ENCODE data around the gene CISD1.

Gene CISD1

DNA sequence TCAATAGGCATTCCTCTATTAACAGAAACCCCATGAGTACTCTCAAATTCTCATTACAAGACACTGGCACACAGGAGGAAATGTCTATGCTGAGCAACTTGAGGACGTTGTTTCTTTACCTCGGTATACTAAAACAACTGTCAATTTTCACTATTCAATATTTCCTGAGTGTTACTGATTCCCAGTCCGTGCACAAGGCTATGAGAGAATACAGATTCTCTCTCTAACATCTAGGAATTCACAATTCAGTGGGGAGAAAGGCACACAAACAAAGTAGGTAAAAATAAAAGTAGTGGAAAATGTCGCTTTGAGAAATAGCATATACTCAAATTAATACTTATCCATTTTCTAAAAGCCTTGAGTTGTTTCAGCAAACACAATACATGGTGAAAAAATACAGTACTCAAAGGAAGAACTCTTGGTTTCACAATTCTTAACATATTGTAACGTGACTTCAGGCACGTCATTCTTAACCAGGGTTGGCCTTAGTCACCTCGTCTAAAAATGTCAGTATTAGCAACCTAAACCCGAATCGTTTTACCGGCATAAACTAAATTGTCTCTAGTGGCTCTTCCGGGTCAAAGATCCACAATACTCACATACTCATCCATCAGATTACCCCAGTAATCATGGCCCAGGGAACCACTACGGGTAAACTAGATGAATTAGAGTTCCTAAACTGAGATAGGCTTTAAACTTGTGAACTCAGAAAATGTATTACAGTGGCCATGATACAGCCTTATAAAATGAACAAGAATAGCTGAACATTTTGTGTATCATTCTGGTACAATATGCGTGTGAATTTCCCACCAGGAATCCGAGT lies 2.7 kb upstream of the CISD1 start:
- DNase-seq, result no peak

DNA sequence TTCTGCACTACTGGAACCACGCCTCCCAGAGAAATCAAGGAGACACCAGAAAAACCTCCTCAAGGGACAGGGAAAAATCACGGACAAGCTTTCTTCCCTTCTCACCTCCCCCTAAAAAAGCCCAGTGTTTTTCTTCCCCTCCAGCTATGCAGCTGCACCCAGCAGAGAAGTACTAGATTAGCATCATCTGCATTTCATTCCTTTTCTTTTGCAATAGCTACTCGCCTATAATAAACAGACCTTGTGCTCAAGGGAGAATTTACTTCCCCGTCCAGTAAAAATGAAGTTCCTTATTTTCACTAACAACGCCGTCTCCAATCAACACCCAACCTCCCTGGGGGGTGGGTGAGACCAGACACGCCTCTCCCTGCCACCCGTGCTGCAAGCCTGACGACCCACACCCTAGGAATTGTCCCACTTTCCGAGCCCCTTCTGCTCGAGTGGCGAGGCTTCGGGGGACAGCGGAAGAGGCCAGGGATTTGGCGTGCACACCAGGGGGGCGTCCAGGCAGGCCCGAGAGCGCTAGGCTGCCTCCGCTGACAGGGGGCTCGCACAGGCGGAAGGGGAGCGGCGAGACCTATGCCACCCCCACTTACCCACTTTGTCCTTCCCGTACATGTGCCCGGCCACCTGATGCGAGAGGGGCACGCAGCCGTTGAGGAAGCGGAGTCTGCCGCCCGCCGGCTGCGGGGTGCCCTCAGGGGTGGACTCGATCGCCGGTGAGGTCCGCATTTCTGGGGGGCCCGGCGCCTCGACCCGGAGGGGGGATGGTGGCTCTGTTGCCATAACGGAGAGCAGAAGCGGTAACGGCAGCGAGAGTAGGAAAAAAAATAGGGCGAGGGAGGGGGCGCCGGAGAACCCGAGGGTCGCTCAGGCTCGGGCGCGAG lies 1.9 kb upstream of the CISD1 start:
- peak; percentile 74 for DNase-seq

DNA sequence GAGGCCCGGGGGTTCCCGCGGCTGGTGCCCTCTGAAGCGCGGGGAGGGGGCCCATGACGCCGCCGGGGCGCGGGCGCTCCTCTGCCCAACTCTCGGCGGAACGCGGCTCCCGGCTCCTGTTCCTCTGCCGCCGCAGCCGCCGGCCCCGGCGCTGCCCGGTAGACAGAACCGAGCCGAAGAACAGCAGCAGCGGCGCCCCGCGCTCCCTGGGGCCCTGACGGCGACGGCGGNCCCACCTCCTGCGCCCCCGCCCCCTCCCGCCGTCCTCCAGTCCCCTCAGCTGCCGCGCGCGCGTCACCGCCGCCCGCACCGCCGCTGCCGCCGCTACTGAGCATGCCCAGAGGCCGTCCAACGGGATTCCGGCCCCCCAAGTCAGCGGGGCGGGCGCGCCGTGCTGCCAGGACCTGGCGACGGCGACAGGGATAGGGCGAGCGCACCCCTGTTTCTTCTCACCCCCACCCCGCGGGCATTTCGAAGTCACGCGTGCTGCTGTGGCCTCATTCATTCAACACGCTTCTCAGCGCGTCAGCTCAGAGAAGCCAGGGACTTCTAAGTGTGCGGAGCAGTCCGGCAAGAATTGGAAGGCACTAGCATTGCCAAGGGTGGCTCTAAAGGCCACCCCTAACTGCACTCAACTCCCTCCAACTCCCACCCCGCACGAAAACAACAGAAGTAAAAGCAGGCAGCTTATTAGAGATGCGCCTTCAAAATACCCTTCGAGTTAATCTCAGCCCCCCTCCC lies 1.1 kb upstream of the CISD1 start, which contains the start of gene IPMK:
Gene IPMK (minus strand): TSS at position 182 of the 741 bp plus-strand sequence. CDS start 283 bp downstream, outside the sequence.
- DNase-seq, result peak; percentile 96

DNA sequence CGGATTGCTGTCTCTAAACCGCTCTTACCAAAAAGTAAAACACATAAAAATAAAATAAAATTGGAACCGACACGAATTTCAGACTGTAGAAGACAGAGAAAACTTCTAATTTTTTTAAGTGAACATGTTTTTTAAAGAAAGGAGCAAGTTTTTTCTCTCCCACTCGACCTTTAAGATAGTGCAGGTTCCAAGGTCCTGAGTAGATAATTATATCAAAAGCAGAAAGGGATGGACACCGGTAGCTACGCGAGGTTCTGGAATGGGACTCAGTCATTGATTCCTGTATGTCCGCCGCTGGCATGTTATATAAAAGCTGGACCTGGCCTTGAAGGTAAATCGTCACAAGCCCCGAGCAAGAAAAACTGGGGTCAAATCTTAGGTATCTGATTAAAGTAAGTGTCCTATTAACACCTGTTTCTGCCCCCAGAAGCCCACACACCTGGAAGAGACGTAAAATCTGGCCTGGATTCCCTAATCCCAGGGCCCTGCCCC lies 462 bp upstream of the CISD1 start:
- no peak for DNase-seq

DNA sequence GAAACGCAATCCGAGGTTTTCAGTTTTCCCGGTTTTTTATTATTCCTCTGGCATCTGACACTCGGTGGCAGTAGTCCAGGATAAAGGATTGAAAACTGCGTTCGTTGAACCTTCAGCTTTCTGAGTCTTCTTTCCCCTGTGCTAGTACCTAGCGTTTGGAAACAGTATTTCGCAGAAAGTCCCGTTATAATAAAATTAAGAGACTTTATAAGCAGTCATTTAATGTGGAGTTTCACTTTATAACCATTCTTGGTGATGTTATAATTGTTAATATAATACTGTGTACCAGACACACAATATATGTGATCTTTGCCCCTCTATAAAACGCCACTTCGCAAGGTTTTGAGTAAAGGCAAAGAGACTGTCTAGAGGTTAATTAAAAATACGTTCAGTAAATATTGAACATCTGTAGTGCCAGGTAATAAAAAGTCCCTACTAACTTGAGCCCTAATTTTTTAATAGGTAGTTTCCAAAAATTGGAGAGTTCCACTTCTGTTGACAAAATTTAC lies 874 bp downstream of the CISD1 start:
- no peak for DNase-seq

DNA sequence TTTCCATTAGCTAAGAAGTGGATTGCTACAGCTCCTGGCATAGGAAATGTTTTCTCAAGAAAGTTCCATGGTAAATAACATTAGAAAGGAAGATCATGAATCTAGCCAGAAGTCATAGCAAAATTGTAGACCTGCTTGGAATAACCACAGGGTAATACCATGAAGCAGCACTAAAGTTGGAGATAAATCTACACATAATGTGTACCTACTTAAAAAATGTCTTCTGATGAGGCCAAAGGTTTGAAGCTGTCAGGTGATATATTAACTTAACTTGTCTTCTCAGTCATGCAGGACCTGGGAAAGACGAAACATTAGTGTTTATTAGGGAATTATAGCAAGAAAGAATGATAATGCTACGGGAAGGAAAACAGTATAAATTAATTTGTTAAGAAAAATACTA lies 6.3 kb downstream of the CISD1 start:
- no peak for DNase-seq

DNA sequence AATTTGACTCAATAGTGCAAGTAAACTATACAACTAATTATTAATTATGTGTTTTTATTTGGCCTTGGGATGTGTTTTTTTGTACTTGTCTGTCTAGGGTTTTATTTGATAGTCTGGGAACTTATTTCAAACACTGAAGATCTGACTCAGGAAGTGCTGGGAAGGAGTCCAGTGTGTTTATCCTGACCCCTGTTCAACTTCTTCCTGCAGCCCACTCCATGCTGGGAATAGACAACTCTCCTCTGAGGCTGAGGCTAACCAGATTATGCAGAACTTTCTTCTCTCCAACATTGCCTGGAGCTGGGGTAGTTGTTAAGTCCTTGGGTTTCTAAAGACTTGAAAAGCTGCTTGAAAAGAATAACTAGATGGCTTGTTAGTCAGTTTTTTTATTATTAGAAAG lies 6.9 kb downstream of the CISD1 start:
- no peak for DNase-seq

DNA sequence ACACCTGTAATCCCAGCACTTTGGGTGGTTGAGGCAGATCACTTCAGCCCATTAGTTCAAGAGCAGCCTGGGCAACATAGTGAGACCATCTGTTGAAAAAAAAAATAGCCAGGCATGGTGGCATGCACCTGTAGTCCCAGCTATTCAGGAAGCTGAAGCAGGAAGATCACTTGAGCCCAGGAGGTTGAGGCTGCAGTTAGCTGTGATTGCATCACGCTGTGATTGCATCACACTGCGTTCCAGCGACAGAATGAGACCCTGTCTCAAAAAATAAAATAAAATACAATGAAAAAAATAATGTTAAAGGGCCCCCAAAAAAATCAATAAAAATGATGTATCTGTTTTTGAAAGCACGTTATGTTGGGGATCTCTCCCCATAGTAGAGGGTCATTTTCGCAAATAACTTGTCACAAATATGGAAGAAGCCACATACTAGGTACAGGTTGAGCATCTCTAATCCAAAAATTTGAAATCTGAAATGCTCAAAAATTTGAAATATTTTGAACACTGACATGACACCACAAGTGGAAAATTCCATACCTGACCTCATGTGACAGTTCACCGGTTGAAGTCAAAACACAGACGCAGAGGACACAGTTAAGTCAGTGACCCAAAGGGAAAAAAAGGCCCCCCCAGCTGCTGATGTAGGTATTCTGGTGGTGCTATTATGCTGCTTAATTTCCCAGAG lies 9.5 kb downstream of the CISD1 start:
- no peak for DNase-seq

DNA sequence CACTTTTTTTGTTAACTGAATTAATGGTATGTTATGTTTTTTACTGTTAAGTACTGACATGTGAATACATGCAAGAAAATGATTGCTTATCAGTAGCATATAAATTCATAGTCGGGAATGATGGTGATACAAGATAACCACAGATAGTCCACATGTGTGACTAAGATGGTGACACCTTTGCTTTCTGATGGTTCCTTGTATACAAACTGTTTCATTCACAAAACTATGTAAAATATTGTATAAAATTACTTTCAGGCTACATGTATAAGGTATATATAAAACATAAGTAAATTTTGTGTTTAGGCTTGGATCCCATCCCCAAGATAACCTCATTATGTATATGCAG lies 10.0 kb downstream of the CISD1 start:
- DNase-seq, result no peak

DNA sequence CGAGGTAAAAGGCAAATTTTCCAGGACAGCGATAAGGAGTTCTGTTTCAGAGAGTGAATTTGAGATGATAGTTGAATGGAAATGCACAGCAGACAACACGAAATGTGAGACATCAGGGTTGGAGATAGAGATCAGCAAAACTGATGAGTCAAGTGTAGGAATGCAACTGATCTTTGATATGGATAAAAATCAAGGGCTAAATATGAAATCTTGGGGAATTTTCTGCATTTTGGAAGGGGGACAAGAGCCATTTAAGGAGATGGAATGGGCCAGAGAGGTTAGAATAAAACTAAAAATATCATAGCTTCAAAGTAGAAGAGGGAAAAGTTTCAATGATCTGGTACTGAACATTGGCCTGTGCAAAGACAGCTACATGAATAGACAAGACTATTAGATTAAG lies 11.5 kb downstream of the CISD1 start:
- no peak for DNase-seq

DNA sequence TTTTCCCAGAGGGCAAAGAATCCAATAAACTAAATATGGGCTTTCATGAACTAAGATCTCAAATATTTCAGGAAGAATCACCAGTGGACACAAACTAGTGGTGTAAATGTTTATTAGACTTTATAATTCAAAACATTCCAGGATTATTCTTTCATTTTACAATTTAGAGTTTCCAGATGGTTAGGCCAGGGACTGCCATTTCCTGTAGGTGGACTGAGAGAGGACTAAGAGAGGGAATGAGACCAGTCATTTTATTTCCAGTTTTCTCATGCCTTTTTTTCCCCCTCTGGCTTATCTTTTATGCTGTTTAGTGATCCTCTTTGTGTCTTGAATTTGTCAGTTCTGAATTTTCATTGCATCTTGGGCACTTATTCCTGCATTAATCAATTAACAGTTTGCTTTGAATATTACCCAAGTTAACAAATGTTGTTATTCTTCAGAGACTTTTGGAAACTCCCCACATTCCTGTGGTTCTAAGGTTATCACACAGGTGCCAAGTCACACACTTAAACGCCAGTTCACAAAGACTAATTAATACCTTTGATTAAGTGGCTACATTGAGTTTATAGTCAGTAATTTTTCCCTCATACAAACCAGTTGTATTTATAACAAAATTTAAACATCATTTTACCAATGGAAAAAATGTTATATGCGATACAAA lies 12.3 kb downstream of the CISD1 start:
- DNase-seq, result no peak

DNA sequence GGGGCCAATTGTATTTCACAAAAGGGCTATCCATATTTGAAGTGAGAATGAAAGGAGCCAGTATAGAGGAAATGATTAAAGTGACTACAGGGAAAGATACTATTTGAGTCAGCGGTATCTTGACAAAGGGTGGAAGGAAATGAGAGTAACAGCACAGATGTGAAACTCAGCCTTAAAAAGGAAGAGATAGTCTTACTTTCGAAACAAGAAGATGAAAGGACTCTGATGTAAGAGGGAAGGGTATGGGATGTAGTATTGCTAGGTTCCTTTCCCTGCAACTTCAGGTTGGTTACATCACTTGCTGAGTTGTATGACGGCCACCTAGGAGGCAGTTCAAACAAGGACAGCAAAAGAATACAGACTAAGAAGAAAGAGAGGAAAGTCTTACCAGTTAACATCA lies 13.7 kb downstream of the CISD1 start:
- peak; percentile 6 for DNase-seq

DNA sequence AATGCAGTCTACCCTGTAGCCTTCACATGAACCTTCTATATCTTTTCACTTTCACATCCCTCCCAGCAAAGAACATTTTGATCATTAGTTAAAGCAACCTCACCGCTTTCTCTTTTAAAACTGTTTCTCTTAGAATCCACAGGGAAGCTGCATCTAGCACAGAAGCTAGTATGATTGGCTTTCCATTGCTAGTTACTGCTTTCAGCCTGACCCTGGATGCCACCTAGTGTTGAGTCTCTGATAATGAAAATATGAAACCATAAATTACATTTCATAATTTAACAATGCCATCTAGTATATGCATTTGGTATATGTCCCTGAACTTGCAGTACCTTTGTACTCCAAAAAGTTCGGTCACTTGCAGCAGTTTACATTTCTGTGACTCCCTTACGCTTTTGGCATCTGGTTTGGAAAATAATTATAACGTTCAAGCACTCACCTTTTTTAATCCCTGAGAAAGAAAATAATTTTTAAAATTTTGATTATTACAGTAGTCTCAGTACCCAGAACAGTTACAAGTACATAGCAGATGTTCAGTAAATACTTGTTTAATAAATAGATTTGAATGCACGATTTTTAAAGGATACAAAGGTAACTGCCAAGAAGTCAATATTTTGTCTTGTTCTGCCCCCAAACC lies 22.7 kb downstream of the CISD1 start:
- peak; percentile 15 for DNase-seq

DNA sequence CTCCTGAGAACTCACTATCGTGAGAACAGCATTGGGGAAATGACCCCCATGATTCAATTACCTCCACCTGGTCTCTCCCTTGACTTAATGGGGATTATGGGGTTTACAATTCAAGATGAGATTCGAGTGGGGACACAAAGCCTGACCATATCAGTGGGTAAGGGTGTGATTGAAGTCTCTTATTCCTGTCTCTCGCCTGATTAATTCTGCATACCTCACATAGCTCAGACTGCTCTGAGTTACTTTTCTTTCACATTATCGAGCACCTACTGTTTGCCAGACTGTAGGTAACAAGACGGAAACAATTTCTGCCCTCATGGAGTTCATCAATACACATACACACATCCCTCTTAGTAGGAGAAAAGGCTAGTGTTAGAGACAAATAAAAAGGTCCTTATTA lies 25.0 kb downstream of the CISD1 start:
- DNase-seq, result no peak

DNA sequence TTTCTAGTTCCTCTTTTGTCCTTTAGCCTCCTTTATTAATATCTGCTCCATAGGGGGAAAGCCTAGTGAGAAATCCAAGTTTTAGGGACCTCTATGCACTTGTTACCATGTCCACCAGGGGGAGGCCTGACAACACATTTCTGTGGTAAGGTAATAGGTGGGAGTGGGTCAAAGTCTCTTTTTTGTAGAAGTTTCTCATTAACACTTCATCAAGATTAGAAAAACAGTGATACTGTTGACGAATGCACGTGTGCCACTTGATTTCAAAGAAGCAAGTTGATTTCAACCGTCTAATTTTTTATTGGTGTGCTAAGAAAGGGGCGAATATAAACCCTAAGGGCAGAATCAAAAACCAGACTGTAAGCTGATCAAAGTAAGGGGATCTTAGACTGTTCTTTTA lies 30.6 kb downstream of the CISD1 start:
- peak; percentile 52 for DNase-seq

DNA sequence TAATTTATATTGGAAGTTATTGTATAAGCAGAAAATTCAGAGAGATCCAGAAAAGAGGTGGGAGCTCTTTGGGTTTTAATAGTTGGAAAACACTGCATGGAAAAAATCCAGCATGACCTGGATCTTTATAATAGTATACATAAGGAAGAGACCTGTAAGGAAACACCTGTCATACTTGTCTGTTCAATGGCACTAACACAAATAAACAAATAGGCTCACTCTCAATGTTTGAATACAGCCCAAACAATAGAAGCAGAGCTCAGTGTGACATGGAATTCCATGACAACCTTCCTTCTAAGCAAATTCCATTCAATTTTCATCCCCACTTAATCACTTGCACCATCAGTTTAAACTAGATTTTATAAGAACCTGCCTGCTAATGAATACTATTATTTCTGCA lies 31.7 kb downstream of the CISD1 start:
- no peak for DNase-seq

DNA sequence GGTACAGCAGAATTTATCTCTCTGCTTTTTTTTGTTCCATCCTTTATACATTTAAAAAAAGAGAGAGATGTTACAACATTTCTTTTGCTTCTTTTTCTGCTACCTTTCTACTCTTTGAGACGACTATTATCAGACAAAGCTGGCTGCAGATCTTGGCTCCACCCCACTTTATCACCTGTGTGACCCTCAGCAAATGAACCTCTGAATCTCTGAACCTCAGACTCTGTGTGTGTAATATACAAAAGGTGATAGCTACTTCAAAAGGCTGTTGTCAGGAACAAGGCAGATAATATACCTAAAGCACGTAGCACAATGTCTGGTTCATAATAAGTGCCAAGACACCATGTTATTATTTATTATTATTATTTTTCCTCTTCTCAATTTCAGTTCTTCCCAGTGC lies 33.3 kb downstream of the CISD1 start:
- DNase-seq, result no peak

DNA sequence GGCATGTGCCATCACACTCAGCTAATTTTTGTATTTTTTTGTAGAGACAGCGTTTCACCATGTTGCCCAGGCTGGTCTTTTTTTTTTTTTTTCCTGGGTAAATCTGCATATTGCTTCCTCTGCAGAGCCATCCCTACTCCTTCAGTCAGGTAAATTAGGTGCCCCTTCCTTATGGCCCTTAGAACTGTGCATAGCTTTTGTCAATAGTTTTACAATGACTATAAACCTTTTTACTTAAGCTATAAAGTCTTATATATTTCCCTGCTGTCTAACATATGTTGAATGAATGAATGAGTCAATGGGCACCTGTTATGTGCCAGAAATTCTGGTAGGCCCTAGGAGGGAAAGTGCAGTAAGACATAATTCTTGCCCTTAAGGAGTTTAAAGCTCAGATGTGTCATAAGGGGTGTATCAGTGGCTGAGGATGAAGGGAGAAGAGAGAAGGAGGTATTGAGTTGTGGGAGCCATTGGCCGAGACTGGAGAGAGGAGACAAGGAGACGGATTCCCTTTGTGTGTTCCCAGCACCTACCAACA lies 35.2 kb downstream of the CISD1 start:
- no peak for DNase-seq

DNA sequence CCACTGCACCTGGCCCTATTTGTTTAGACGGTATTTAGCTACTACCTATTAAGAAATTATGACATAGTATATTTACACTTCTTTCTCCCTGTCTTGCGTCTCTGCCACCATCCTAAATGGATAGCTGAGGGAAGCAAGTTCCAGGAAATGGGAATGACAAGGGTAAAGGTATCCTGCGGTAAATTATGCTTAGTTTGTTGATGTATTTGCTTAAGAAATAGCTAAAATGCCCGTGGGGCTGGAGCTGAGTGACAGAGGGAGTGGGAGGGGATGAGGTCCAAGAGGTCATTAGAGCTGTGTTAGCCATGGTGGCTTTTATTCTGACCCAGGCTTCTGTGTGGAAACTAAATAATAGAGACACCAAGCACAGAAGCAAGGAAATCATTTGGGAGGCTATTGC lies 36.9 kb downstream of the CISD1 start:
- DNase-seq, result no peak

DNA sequence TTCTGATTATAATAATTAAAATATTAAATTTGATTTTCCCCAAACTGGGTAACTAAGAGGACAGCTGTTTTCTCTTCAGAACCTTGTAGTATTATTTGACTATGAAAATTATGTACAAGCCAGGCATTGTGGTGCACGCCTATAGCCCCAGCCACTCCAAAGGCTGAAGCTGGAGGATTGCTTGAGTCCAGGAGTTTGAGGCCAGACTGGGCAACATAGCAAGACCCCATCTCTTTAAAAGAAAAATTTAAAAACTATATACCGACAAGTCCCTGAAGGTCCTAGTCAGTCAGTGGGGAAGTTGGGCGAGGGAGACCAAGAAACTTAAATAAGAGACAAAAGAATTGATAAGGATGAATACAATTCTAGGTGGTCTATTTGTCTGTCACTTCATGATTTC lies 38.7 kb downstream of the CISD1 start:
- DNase-seq, result no peak

DNA sequence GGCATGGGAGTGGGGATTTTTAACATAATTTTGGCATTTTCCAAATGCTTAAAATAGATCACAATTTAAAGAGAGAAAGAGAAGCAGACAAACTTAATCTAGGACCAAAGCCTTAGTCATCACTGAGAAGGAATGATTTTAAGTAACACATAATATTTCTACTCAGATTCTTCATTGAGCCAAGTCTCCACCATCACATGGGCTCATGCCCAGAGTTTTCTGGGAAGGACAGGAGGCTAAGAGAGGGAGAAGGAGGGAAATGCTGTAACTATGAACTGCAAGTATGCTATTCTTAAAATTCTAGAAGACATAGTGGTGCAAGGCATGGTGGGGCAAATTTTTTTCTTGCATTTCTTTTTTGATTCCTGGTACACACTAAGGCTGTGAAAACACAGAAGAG lies 42.1 kb downstream of the CISD1 start:
- DNase-seq, result no peak
